GM12878 (cell line): ENCODE measurements around the gene ACTMAP. TPM values are rescaled to one million over a fixed set of nuclear protein-coding genes. Genes with fewer than 3 reads are reported as not detected.

Experiments
- BHLHE40 ChIP-seq, 2 experiments: fragments of 450-650 bp in 1 of 2; IDR thresholded peaks; 2 replicates each; pipeline ENCODE4 v1.6.1; 2011 to 2017; ENCODE audit warnings: low read depth in 2 of 2, borderline replicate concordance in 1 of 2, improper control_type of control experiment in 1 of 2, low read length in 1 of 2, mild to moderate bottlenecking in 1 of 2
- CHD2 ChIP-seq: IDR thresholded peaks from 2 replicates; pipeline ENCODE4 v1.6.1; 2011; ENCODE audit warnings: low read depth, low read length, improper control_type of control experiment, borderline replicate concordance
- CREB1 ChIP-seq: IDR thresholded peaks from 2 replicates; pipeline ENCODE4 v1.6.1; 2012; ENCODE audit warnings: low read depth, mild to moderate bottlenecking, inconsistent platforms
- EED ChIP-seq: sonication (generic); IDR thresholded peaks from 2 replicates; pipeline ENCODE4 v1.6.1; 2016; ENCODE audit warnings: antibody characterized with exemption, low read depth
- FOS ChIP-seq: IDR thresholded peaks from 3 replicates; pipeline ENCODE4 v1.6.1; 2011; ENCODE audit warnings: borderline replicate concordance; ENCODE audit not compliant: insufficient read length; ENCODE audit errors: extremely low read depth
- GATAD2B ChIP-seq: fragments of 450-650 bp; conservative IDR thresholded peaks from 2 replicates; pipeline ENCODE4 v1.6.1; 2017; ENCODE audit warnings: low read depth, mild to moderate bottlenecking, moderate library complexity
- MXI1 ChIP-seq: fragments of 150-350 bp; IDR thresholded peaks from 2 replicates; pipeline ENCODE4 v1.6.1; 2011; ENCODE audit warnings: low read depth, mild to moderate bottlenecking, inconsistent platforms, low read length, improper control_type of control experiment
- NBN ChIP-seq: fragments of 450-650 bp; IDR thresholded peaks from 2 replicates; pipeline ENCODE4 v1.6.1; 2016
- NFIC ChIP-seq: IDR thresholded peaks from 2 replicates; pipeline ENCODE4 v1.6.1; 2012; ENCODE audit warnings: low read depth, mild to moderate bottlenecking, inconsistent platforms, low read length, moderate library complexity
- POLR2A ChIP-seq: IDR thresholded peaks from 2 replicates; pipeline ENCODE4 v1.6.1; 2011; ENCODE audit warnings: low read depth, mild to moderate bottlenecking, low read length
- POLR2AphosphoS5 ChIP-seq: IDR thresholded peaks from 2 replicates; pipeline ENCODE4 v1.6.1; 2011; ENCODE audit warnings: mild to moderate bottlenecking, low read length, inconsistent platforms
- RAD51 ChIP-seq: fragments of 450-650 bp; IDR thresholded peaks from 2 replicates; pipeline ENCODE4 v1.6.1; 2016; ENCODE audit warnings: moderate library complexity, mild to moderate bottlenecking, inconsistent platforms
- SIN3A ChIP-seq: IDR thresholded peaks from 2 replicates; pipeline ENCODE4 v1.6.1; 2012; ENCODE audit warnings: low read depth, low read length, improper control_type of control experiment
- SKIL ChIP-seq: fragments of 450-650 bp; IDR thresholded peaks from 2 replicates; pipeline ENCODE4 v1.6.1; 2017; ENCODE audit warnings: mild to moderate bottlenecking, low read depth, inconsistent platforms; ENCODE audit not compliant: poor library complexity, severe bottlenecking
- SMC3 ChIP-seq: IDR thresholded peaks from 2 replicates; pipeline ENCODE4 v1.6.1; 2011; ENCODE audit warnings: low read length, improper control_type of control experiment, borderline replicate concordance
- SP1 ChIP-seq: IDR thresholded peaks from one replicate; pipeline ENCODE4 v1.6.1; 2011; ENCODE audit warnings: low read depth, low read length
- SREBF1 ChIP-seq: IDR thresholded peaks from 2 replicates; pipeline ENCODE4 v1.6.1; 2012; ENCODE audit warnings: mild to moderate bottlenecking, low read length
- SRF ChIP-seq, 2 experiments: IDR thresholded peaks; 2 replicates each; pipeline ENCODE4 v1.6.1; 2011; ENCODE audit warnings: low read depth in 2 of 2, low read length in 2 of 2, mild to moderate bottlenecking in 1 of 2, moderate library complexity in 1 of 2
- STAT1 ChIP-seq: fragments of 450-650 bp; conservative IDR thresholded peaks from 2 replicates; pipeline ENCODE4 v1.6.1; 2014; ENCODE audit warnings: antibody characterized with exemption, mild to moderate bottlenecking
- TAF1 ChIP-seq: IDR thresholded peaks from 2 replicates; pipeline ENCODE4 v1.6.1; 2011; ENCODE audit warnings: mild to moderate bottlenecking, low read depth, low read length, borderline replicate concordance
- TCF12 ChIP-seq: IDR thresholded peaks from 2 replicates; pipeline ENCODE4 v1.6.1; 2011; ENCODE audit warnings: low read depth, mild to moderate bottlenecking, low read length
- ZBTB40 ChIP-seq: fragments of 450-650 bp; IDR thresholded peaks from 2 replicates; pipeline ENCODE4 v1.6.1; 2016; ENCODE audit warnings: mild to moderate bottlenecking, moderate library complexity, borderline replicate concordance
- ZNF622 ChIP-seq: fragments of 450-650 bp; IDR thresholded peaks from 2 replicates; pipeline ENCODE4 v1.6.1; 2017; ENCODE audit warnings: mild to moderate bottlenecking, inconsistent platforms
- polyA plus RNA-seq, 11 experiments: library from polyadenylated mRNA; depleted of rRNA in 4 of 11; unstranded in 6 of 11; stranded (reverse) in 5 of 11; fragments of >200 nt; fragmentation: Nextera tagmentation in 4 of 11; fragmentation: Illumina TruSeq in 1 of 11; extraction: Ambion mirVana in 4 of 11; extraction: Trizol in 1 of 11; gene quantifications; 1 replicate in 1 of 11; 2 replicates in 10 of 11; pipeline versions ENCODE4 v1.2.1 to v1.2.3, GENCODE V29; 2011 to 2016; ENCODE audit warnings: inconsistent platforms in 2 of 11, missing spikeins in 2 of 11, low read depth in 1 of 11
- total RNA-seq, 4 experiments: library from RNA; depleted of rRNA in 3 of 4; stranded (reverse); fragments of >200 nt in 3 of 4; fragmentation: Illumina TruSeq in 1 of 4; extraction: Trizol in 1 of 4; gene quantifications; 2 replicates each; pipeline versions ENCODE4 v1.2.1 to v1.2.3, GENCODE V29; 2013 to 2021
- TF ChIP-seq, protein P1 (sequence below): IDR thresholded peaks from 2 replicates; pipeline ENCODE4 v1.6.1; 2011; ENCODE audit warnings: mild to moderate bottlenecking, low read depth, low read length, moderate library complexity; ENCODE audit not compliant: insufficient replicate concordance

The ACTMAP gene
- total and polyA plus RNA-seq, 10 of the 15 experiments (the other 5 are each of a cell fraction or from before 2014, with no cell fraction given): 3.0 to 26.2 (median 11.1) TPM

DNA sequence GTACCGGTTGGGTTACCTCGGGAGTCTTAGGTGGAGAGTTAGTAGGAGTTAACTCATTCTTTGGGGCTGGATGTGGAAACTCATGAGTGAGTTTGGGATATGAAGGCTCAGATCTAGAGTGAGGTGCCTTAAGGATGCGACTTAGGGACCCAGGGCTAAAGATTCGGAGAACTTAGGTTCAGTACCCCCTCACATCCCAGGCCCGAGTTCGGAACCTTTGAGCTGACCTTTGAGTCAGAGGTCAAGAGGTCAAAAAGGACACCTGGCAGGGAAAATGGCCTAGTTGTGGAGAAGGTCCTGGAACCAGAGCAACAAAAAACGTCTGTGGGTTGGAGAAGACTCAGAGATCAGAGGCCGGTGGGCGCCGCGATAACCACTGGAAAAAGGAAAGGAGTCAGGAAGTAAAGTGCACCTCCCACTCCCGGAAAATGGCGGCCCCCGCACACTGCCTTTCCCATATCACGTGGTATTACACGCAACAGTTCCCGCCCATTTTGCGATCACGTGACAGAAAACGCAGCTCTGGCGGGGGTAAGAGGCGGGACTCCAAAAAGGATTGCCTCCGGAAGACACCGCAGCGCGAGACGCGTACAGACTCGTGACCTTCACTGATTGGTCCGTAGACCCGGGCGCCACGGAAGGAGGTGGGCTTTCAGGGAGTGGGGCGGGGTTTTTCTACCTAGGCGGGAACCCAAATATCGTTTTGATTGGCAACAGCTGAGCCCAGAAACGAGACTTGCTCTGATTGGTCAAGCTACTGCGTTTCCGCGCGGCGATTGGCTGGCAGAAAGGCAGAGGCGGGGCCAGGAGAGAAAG, at the start of gene ACTMAP (continued):
- TF ChIP-seq ZBTB40 (peak; percentile 68; the same call in 1 of the 2 replicates), SMC3 (no peak), GATAD2B (peak; percentile 76; the same call in 1 of the 2 replicates), FOS (peak; percentile 72), EED (peak; percentile 73), SP1 (peak; percentile 93), ZNF622 (no peak), SKIL (peak; percentile 46), STAT1 (0 out of 2 replicates have a peak, but pooled peaks have one; percentile 19), CREB1 (peak; percentile 92), POLR2A (peak; percentile 57; the same call in 1 of the 2 replicates), NFIC (no peak), NBN (peak; percentile 79), TCF12 (0 out of 2 replicates have a peak, but pooled peaks have one; percentile 40), TAF1 (peak; percentile 91), CHD2 (peak; percentile 39), MXI1 (peak; percentile 46; the same call in 1 of the 2 replicates), SREBF1 (peak; percentile 70), SRF (IDR thresholded peaks at IDR 0.05; ENCODE audit: low read depth in 2 of 2, low read length in 2 of 2) (0 out of 4 replicates have a peak, but pooled peaks of 1 of the 2 experiments have one; percentile 40), BHLHE40 (IDR thresholded peaks at IDR 0.05; ENCODE audit: borderline replicate concordance in 1 of 2, low read depth in 2 of 2, low read length in 1 of 2) (peak; percentile 85 to 98), RAD51 (peak; percentile 100), POLR2AphosphoS5 (peak; percentile 68; the same call in 1 of the 2 replicates), SIN3A (peak; percentile 79; the same call in 1 of the 2 replicates)
- TF ChIP-seq, protein P1, sequence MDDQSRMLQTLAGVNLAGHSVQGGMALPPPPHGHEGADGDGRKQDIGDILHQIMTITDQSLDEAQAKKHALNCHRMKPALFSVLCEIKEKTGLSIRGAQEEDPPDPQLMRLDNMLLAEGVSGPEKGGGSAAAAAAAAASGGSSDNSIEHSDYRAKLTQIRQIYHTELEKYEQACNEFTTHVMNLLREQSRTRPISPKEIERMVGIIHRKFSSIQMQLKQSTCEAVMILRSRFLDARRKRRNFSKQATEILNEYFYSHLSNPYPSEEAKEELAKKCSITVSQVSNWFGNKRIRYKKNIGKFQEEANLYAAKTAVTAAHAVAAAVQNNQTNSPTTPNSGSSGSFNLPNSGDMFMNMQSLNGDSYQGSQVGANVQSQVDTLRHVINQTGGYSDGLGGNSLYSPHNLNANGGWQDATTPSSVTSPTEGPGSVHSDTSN: peak; percentile 59
